K562 (cell line): ENCODE measurements around the gene ODR4. TPM values are rescaled to one million over a fixed set of nuclear protein-coding genes. Genes with fewer than 3 reads are reported as not detected.

Experiments used
- HSF4 ChIP-seq: fragments of 250-450 bp; sonication (Bioruptor Pico); IDR thresholded peaks from 2 replicates; pipeline ENCODE4 v2.1.2; 2022; ENCODE audit warnings: mild to moderate bottlenecking, moderate library complexity, borderline replicate concordance
- LCOR ChIP-seq: sonication (generic); formaldehyde crosslinking; IDR thresholded peaks from 2 replicates; pipeline ENCODE4 v1.8.0; 2022; ENCODE audit warnings: mild to moderate bottlenecking, missing genetic modification reagents
- RREB1 ChIP-seq: fragments of 250-450 bp; sonication (Bioruptor Pico); IDR thresholded peaks from 2 replicates; pipeline ENCODE4 v1.4.0; 2020
- ZHX1 ChIP-seq: fragments of 150-350 bp; conservative IDR thresholded peaks from 2 replicates; pipeline ENCODE4 v1.6.1; 2014; ENCODE audit warnings: low read length
- polyA plus RNA-seq, 8 experiments: library from polyadenylated mRNA; depleted of rRNA in 4 of 8; stranded (reverse) in 5 of 8; unstranded in 3 of 8; fragments of >200 nt; fragmentation: Nextera tagmentation in 2 of 8; fragmentation: Illumina TruSeq in 1 of 8; extraction: Ambion mirVana in 2 of 8; extraction: Trizol in 1 of 8; gene quantifications; 2 replicates each; pipeline versions ENCODE4 v1.2.1 to v1.2.3, GENCODE V29; 2011 to 2014; ENCODE audit warnings: inconsistent platforms in 1 of 8, missing spikeins in 1 of 8
- total RNA-seq, 7 experiments: library from RNA; depleted of rRNA in 6 of 7; stranded (reverse); fragments of >200 nt in 6 of 7; fragmentation: Illumina TruSeq in 2 of 7; extraction: Trizol in 2 of 7; gene quantifications; 2 replicates each; pipeline versions ENCODE4 v1.2.1 to v1.2.3, GENCODE V29; 2011 to 2021; ENCODE audit warnings: low replicate concordance in 1 of 7
- TF ChIP-seq, protein P1 (sequence below), 2 experiments: IDR thresholded peaks; 2 replicates each; pipeline ENCODE4 v1.6.1; 2012; ENCODE audit warnings: improper control_type of control experiment in 2 of 2, low read depth in 2 of 2, low read length in 2 of 2, borderline replicate concordance in 1 of 2

The ODR4 gene
- total and polyA plus RNA-seq, 9 of the 15 experiments (the other 6 are each of a cell fraction or from before 2014, with no cell fraction given) = 23.1 to 63.9 (median 44.1) TPM

- TF ChIP-seq, protein P1, sequence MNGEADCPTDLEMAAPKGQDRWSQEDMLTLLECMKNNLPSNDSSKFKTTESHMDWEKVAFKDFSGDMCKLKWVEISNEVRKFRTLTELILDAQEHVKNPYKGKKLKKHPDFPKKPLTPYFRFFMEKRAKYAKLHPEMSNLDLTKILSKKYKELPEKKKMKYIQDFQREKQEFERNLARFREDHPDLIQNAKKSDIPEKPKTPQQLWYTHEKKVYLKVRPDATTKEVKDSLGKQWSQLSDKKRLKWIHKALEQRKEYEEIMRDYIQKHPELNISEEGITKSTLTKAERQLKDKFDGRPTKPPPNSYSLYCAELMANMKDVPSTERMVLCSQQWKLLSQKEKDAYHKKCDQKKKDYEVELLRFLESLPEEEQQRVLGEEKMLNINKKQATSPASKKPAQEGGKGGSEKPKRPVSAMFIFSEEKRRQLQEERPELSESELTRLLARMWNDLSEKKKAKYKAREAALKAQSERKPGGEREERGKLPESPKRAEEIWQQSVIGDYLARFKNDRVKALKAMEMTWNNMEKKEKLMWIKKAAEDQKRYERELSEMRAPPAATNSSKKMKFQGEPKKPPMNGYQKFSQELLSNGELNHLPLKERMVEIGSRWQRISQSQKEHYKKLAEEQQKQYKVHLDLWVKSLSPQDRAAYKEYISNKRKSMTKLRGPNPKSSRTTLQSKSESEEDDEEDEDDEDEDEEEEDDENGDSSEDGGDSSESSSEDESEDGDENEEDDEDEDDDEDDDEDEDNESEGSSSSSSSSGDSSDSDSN (IDR thresholded peaks at IDR 0.05; ENCODE audit: borderline replicate concordance in 1 of 2, low read depth in 2 of 2, low read length in 2 of 2) = peak in 1 of 2 experiments; percentile 68; a peak in 2 of 4 replicates
- TF ChIP-seq ZHX1 (peak; percentile 81), RREB1 (CRISPR knock-in tag) (peak; percentile 39), HSF4 (CRISPR knock-in tag) (no peak), LCOR (CRISPR knock-in tag) (peak; percentile 98)
Measured at GRCh38 chr1:186375152-186375928, at the start of gene ODR4, which contains the start of gene TPR (continued).
